Stimulated activated CD4-positive, alpha-beta T cell treated with anti-CD3 and anti-CD28 coated beads, Interleukin-12 subunit alpha, Interleukin-12 subunit beta, amount 100 ng/mL, for 48 hours (primary cell): ENCODE data around the gene BCAT1.

Experiments used
- DNase-seq, 3 donors: peaks; one replicate each; pipeline ENCODE4 v3.0.0-alpha.2; 2020; ENCODE audit warnings: low read depth in 2 of 3, low spot score in 1 of 3

Gene BCAT1, protein sequence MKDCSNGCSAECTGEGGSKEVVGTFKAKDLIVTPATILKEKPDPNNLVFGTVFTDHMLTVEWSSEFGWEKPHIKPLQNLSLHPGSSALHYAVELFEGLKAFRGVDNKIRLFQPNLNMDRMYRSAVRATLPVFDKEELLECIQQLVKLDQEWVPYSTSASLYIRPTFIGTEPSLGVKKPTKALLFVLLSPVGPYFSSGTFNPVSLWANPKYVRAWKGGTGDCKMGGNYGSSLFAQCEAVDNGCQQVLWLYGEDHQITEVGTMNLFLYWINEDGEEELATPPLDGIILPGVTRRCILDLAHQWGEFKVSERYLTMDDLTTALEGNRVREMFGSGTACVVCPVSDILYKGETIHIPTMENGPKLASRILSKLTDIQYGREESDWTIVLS

DNA sequence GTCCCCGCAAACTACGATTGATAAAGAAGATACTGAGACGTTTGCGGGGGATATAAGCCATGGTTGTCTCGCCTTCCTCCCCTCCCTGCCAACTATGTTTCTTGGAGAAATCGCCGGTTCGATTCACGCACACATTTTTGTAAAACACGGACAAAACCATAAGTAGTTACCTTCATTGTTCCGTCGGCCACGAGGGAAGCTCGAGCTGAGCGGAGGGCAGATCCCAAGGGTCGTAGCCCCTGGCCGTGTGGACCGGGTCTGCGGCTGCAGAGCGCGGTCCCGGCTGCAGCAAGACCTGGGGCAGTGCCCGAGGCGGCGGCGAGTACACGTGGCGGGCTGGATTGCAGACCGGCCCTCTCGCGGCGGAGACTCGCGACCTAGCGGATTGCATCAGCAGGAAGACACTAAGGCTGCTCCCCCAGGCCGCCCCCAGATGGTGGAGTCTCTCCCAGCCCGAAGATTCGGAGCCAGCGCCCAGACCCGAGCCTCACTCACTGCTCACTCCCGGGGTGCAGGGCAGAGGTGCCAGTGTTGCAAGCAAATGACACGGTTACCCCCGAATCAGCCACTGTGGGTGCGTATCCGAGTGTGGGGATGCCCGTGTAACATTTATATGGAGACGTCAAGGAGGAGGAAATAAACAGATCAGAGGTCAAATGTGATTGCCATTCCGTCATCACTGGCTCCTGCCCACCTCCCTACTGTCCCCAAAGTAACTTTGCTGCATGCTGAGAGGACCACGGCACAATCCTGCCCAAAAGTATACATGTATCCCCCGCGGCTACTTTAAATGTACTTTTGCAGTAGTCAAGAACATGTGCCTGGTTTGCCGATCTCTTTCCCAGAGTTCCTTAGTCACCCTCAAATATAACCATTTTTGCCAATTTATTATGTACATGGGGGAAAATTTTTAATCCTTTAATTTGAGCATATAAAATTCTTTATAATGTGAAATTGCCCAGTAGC lies at the start of gene BCAT1:
BCAT1 (minus strand) TSS at position 345 of the 966 bp plus-strand sequence; CDS start at position 176, 169 bp downstream.
- peak in 2 of 3 donors; percentile 28 to 39 for DNase-seq

DNA sequence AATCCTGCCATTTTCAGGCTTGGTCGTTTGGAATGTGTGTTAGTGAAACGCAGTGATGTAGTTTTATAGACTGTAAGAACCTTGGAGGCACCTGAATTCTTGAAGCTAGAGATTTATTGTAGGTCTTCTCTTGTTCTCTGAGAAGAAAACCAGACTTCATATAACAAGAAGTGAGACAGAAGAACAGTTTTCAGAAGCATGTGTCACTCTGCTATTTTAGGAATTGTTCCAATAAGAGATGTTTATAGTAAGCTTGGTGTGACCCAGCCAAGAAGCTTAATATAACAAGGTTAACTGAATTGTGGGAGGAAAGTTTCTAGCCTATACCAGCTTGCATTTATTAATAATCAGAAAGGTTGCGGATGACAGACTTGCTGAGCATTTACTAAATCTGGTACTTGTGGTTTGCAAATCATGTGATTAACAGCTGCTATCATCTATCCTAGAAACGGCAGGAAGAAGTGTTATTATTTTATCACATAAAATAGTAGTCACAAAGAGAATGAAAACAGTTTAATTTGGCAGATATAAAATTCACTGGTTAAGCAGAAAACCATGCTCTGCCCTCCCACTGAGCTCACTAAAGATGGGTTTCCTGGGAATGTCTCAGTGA lies 49.2 kb upstream of the BCAT1 start:
- DNase-seq: no peak

DNA sequence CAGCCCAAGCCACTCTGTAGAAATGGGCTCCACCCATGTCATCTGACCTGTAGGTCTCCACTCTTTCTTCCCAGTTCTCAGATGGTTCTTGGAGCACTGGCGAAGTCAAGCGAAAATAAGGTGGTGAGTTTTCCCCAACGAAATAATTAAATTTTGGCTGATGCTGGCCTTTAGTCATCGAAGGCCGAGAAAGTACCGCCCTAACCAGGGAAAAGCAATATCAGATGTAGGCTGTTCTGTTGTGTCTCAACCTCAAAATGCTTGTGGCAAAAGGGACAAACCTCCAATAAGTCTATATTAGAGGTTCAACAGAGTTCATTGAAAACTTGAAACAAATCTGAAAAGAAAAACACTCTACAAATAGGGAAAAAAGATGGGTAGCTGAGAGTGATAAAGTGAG lies 48.6 kb upstream of the BCAT1 start:
- DNase-seq: no peak

DNA sequence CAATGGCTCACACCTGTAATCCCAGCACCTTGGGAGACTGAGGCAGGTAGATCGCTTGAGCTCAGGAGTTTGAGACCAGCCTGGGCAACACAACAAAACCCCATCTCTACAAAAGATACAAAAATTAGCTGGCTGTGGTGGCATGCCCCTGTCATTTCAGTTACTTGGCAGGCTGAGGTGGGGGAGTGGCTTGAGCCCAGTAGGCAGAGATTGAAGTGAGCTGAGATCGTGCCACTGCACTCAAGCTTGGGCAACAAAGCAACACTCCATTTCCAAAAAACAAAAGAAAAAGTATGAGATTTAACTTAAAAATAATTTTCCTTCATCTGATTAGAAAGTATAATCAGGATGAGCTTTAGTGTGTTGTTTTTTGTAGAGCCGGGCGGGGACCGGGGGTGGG lies 47.9 kb upstream of the BCAT1 start:
- no peak for DNase-seq

DNA sequence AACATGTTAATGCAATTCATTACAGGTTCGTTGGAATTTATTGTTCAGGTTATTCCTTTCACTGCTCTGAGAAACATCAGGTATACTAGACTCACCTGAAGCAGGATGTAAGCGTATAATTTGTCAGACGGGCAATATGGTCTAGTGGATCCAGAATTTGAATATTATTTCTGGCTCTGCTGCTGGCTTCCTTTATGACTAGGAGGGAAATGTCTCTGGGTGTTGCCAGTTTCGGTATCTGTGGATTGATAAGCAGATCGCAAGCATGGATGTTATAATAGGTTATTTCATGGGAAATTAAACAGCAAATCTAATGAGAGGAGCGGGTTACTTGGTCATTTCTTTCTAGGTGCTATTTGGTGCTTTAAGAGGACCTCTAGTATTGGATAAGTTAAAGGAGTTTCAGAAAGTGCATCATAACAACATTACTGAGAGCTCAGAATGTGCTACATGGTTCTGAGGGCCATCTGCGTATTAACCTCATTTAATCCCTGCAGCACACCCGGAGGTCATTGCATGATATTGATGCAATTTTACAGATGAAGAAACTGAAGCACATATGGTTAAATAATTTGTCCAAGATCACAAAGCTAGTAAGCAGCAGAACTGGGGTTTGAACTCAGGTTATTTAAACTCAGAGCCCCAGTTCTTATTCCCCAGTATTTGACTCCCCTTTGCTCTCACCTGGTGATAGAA lies 47.3 kb upstream of the BCAT1 start:
- no peak for DNase-seq

DNA sequence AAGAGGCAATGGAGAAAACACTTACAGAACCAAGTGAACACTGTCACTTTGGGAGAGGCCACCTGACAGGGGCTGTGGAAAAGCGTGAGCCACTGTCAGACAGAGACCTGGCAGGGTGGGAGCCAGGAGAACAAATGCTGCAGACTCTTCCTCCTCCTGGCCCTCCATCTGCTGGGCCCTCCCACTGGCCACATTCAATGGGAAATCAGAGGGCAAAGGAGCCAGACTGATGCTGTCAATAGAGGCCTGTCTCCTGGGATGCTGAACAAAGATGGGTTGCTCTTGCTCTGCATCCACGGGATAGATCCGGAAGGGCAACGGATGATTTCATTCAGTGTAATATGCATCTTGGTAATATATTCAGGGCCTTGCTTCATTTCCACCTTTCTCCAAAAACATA lies 44.9 kb upstream of the BCAT1 start:
- DNase-seq: no peak

DNA sequence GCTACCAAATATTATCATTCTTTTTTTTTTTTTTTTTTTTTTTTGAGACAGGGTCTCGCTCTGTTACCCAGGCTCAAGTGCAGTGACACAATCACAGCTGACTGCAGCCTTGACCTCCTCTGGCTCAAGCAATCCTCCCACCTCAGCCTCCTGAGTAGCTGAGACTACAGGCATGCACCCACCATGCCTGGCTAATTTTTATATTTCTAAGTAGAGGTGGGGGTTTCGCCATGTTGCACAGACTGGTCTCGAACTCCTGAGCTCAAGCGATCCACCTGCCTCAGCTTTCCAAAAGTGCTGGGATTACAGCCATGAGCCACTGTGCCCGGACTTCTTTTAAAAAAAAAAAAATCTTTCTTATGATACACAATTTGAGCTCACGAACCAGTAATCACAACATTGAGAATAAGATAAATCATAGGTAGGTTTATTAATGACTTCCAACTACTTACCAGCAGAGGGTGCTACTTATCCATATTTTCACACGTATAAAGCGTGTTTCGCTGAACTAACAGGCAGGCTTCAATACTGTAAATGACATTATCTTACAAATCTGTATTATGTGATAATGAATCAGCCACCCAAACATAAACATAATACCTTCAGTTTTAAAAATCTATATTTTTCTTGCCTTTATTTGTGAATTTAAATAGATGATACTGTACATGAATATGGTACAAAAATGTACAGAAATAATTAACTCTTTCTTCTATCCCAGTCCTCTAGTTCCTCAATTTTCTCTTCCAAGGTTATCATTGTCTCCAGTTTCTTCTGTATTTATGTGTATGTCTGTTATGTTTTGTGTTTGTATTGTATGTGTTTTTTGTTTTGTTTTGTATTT lies 42.5 kb upstream of the BCAT1 start:
- DNase-seq: peak in 1 of 3 donors; percentile 12

DNA sequence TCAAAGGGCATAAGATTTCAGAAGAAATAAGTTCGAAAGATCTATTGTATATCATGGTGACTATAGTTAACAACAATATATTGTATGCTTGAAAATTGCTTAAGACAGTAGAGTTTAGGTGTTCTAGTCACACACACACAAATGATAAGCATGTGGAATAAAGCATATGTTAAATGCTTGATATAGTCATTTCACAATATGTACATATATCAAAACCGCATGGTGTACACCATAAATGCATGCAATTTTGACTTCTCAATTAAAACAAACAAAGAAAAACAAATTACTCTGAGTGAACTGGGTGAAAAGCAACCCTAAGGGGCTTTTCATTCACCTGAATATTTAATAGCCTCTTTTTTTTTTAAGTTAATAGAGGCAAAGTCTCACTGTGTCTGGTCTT lies 40.3 kb upstream of the BCAT1 start:
- DNase-seq: no peak

DNA sequence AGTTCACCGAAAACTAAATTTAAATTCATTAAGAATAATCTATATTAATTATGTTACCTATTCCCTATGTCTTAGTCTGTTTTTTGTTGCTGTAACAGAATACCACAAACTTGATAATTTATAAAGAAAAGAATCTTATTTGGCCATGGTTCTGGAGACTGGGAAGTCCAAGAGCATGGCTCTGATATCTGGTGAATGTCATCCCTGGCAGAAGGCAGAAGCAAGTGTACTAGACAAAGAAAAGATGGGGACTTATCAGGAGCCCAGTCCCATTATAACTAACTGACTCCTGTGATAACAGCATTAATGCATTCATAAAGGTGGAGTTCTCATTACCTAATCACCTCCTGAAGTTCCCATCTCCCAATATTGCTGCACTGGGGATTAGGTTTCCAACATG lies 33.3 kb upstream of the BCAT1 start:
- DNase-seq: no peak

DNA sequence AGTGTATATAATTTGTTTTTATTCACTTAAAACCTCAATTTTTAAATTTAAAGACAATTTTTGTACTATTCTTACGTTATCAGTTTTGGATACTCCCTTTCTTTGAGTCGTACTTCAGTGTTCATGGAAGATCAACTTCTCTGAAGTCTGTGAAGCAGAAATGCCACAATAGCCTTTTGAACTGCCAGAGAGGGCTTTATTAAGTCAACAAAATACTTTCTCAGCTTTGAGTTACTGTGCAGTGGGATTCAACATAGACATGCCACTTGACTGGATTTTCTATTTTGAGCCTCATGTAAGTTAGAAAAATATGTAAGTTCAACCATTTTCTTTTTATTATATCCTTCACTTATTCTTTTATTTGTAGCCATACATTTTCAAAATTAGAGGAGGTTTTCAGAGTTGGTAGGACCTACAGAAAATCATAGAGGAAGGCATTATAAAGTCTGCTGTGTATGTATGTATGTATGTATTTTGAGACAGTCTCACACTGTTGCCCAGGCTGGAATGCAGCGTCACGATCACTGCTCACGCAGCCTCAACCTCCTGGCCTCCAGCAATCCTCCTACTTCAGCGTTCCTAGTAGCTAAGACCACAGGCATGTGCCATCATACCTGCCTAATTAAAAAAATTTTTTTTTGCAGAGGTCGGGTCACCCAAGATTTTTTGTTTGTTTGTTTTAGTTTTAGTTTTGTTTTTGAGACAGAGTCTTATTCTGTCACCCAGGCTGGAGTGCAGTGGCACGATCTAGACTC lies 31.3 kb upstream of the BCAT1 start:
- DNase-seq: no peak

DNA sequence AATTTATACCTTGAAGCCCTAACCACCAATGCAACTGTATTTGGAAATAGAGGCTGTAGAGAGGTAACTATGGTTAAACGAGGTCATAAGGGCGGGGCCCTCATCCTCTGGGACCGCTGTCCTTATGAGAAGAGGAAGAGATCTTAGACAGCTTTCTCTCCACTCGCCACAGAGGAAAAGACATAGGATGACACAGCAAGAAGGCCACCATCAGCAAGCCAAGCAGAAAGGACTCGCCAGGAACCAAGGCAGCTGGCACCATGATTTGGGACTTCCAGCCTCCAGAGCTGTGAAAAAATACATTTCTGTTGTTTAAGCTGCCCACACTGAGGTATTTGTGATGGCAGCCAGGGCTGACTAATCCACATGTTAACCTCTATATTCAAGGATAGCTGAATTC lies 30.4 kb upstream of the BCAT1 start:
- DNase-seq: no peak

DNA sequence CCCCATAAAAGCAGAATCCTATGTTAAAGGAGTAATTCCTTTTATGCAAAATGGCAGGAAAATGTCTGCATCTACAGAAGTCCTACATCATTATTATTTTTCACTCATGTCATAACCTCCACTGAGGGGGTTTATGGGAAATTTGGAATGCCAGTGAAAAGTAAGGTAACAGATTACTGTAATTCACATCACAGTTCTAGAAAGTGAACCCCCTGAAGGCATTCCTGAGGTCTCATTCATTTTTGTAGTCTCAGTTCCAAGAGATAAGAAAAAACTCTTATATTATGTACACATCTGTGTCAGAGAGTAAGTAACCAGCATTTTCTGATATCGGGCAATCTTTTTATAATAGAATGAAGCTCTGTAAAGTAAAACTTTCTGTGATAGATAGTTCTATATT lies 28.8 kb upstream of the BCAT1 start:
- no peak for DNase-seq

DNA sequence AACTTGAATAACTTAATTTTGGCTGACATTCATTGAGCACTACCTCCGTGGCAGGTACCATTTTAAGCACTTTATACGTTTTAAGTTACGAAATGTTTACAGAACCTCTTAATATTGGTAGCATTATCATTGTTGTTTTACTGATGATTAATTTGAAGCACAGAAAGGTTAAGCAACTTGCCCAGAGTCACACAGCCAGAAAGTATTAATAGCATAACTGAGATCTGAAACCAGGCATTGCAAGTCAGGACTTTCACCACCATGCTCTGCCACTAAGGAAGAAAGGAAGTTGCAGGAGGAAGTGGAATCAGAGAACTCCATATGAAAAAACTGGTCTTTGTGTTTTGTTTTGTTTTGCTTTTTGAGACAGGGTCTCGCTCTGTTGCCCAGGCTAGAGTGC lies 28.2 kb upstream of the BCAT1 start:
- DNase-seq: no peak

DNA sequence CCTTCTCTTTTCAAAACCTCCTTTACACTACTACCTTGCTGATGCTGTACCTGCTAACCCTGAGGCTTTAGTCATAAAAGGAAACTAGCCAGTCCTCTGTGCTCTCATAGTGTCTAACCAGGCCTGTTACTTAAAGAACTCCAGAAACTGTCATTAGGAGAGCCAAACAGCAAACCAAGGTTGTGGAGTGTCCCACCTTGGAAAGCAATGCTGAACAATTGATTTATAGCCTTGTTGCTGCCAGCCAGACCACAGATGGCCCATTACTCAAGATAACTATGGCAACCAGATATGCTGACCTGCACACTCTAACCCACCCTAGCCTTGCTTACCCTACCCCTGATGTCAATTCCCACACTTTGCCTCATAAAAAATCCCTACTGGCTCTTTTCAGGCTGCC lies 26.5 kb upstream of the BCAT1 start:
- DNase-seq: no peak

DNA sequence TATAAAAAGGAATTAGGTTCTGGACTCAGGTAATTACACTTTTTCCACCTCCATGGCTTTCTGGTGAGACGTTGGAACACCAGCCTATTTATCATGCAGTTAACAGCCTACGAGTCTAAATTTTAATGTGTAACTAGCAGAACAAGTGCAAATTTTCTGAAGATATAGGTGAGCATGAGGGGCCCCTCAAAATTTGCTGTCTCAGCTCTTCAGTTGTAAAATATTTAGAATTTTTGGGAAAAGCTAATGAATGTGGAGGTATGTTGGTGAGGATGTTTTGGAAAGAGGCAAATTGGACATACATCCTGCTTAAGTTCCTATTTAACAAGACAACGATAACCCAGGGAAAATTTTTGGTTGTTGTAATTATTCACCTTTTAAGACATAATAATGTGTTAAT lies 25.3 kb upstream of the BCAT1 start:
- no peak for DNase-seq

DNA sequence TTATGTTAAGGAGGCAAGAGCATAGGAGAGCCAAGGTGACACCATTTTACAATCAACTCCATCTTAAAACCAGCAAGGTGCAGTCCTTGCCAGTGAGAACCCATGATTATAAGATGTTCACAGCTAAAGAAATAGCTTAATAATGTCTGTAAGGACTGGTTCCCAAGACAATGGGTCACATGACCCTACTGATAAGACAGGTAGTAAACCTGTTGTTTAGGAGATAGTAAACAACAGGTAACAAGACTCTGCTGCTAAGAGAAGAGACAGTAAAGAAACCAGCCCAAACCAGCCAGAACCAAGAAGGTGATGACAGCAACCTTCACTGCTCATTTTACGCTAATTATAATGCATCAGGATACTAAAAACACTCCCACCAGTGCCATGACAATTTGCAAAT lies 23.2 kb upstream of the BCAT1 start:
- DNase-seq: no peak

DNA sequence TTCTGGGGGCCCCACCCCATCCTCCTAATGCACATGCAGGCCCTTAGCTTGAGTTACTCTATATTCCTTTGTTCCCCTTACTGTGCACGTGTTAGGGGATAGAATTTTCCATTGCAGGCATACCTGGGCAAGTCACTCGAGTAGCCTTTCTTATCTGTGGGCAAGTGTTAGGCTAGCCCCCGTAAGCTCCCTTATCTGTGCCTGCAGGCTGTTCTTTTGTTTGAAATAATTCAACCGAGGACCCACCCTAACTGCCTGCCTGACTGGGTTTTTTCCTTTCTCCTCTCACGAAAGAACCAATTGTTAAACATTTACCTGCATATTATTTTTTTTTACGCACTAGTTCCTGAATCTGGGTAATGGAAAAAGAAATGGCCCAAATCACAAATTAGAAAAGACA lies 21.3 kb upstream of the BCAT1 start:
- no peak for DNase-seq

DNA sequence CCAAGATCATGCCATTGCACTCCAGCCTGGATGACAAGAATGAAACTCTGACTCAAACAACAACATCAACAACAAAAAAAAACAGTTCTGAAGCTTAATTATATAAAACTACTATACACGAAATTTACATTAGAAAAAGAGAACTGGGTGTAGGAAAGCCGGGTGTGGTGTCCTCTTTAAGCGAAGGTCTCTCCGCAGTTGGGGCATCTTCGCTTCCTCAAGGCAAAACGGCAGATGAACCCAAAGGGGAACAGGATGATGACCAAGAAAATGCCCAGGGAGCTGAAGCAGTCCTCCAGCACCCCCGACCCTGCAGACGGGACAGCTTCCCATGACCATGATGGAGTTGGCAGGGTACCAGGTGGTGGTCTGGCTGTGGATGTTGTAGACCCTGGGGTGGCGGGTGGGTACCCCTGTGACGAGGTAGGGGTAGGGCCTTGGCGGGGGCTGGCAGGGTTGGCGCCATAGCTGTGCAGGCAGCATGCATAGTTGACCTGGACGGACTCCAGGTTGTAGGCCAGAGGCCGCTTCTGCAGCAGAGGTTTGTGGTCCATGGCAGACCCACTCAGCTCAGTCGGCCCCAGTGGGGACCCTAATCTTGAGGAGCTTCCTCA lies 18.2 kb upstream of the BCAT1 start:
- DNase-seq: no peak

DNA sequence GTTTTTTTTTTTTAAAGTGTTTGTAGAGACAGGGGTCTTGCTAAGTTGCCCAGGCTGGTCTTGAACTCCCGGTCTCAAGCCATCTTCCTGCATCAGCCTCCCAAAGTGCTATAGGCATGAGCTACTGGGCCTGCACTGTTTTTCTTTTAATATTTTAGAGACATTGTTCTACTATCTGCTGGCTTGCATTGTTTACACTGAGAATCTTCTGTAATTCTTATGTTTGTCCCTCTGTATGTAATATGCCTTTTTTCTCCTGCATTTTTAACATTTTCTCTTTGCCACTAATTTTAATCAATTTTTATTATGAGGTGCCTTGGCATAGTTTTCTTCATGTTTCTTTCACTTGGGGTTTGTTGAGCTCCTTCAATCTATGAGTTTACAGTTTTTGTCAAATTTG lies 15.4 kb upstream of the BCAT1 start:
- no peak for DNase-seq
